Fibroblast of peridontal ligament (primary cell): ENCODE measurements around the gene TNFAIP8.

Experiments
- DNase-seq: peaks from one replicate; pipeline ENCODE4 v3.0.0-alpha.2; 2010; ENCODE audit errors: extremely low read depth

The TNFAIP8 gene

GRCh38 chr5:119346394-119346793, 9.4 kb upstream of the TNFAIP8 start:
- no peak for DNase-seq

- DNase-seq: no peak
Measured at GRCh38 chr5:119347574-119347973, 8.2 kb upstream of the TNFAIP8 start.

GRCh38 chr5:119347991-119348390, 7.8 kb upstream of the TNFAIP8 start:
- DNase-seq: peak; percentile 92

GRCh38 chr5:119353213-119353612, 2.6 kb upstream of the TNFAIP8 start:
- DNase-seq: no peak

GRCh38 chr5:119353686-119354366, 2.0 kb upstream of the TNFAIP8 start:
- DNase-seq: no peak

- DNase-seq: no peak
Measured at GRCh38 chr5:119354537-119355243, 1.1 kb upstream of the TNFAIP8 start.

GRCh38 chr5:119355244-119355638, 578 bp upstream of the TNFAIP8 start:
- no peak for DNase-seq

- DNase-seq: peak; percentile 42
Measured at GRCh38 chr5:119356612-119357188, 881 bp downstream of the TNFAIP8 start.

GRCh38 chr5:119357270-119357669, 1.5 kb downstream of the TNFAIP8 start:
- no peak for DNase-seq

- no peak for DNase-seq
Measured at GRCh38 chr5:119357808-119358529, 2.1 kb downstream of the TNFAIP8 start.

- no peak for DNase-seq
Measured at GRCh38 chr5:119358530-119358900, 2.7 kb downstream of the TNFAIP8 start.

- no peak for DNase-seq
Measured at GRCh38 chr5:119358901-119359603, 3.2 kb downstream of the TNFAIP8 start.

- DNase-seq: no peak
Measured at GRCh38 chr5:119359737-119360413, 4.1 kb downstream of the TNFAIP8 start.

- DNase-seq: peak; percentile 41
Measured at GRCh38 chr5:119360905-119361593, 5.2 kb downstream of the TNFAIP8 start.

- no peak for DNase-seq
Measured at GRCh38 chr5:119361594-119362125, 5.8 kb downstream of the TNFAIP8 start.

GRCh38 chr5:119362714-119363113, 6.9 kb downstream of the TNFAIP8 start:
- DNase-seq: no peak

GRCh38 chr5:119363271-119363670, 7.5 kb downstream of the TNFAIP8 start:
- no peak for DNase-seq

GRCh38 chr5:119363936-119364335, 8.1 kb downstream of the TNFAIP8 start:
- DNase-seq: no peak

GRCh38 chr5:119365847-119366539, 10.2 kb downstream of the TNFAIP8 start:
- no peak for DNase-seq

GRCh38 chr5:119366540-119366881, 10.7 kb downstream of the TNFAIP8 start:
- DNase-seq: no peak
